ENCODE data around the gene ZNF331.

Gene ZNF331

GRCh38 chr19:53521373-53522202, 16.4 kb upstream of the ZNF331 start:
- DNase-seq: no peak

GRCh38 chr19:53525922-53526321, 12.0 kb upstream of the ZNF331 start:
- DNase-seq: no peak

GRCh38 chr19:53530622-53531021, 7.3 kb upstream of the ZNF331 start:
- no peak for DNase-seq

- no peak for DNase-seq
These were observed 6.5 kb upstream of the ZNF331 start for GRCh38 chr19:53531457-53531856.

- DNase-seq: no peak
These were observed 5.6 kb upstream of the ZNF331 start for GRCh38 chr19:53532362-53532761.

GRCh38 chr19:53536225-53536548, 1.8 kb upstream of the ZNF331 start:
- DNase-seq: no peak

- DNase-seq: no peak
These were observed 824 bp upstream of the ZNF331 start for GRCh38 chr19:53537121-53537520.

GRCh38 chr19:53538378-53539109, 599 bp downstream of the ZNF331 start:
- no peak for DNase-seq

- DNase-seq: no peak
These were observed 2.1 kb downstream of the ZNF331 start for GRCh38 chr19:53540091-53540490.

- DNase-seq: no peak
These were observed 4.0 kb downstream of the ZNF331 start for GRCh38 chr19:53541971-53542370.

GRCh38 chr19:53545271-53546065, 7.5 kb downstream of the ZNF331 start:
- DNase-seq: no peak

- DNase-seq: no peak
These were observed 9.0 kb downstream of the ZNF331 start for GRCh38 chr19:53546758-53547513.

- DNase-seq: no peak
These were observed 11.4 kb downstream of the ZNF331 start for GRCh38 chr19:53549340-53549739.

GRCh38 chr19:53552001-53552721, 14.2 kb downstream of the ZNF331 start:
- no peak for DNase-seq

- no peak for DNase-seq
These were observed 15.2 kb downstream of the ZNF331 start for GRCh38 chr19:53553156-53553555.

GRCh38 chr19:53553865-53554791, 16.2 kb downstream of the ZNF331 start:
- peak; percentile 71 for DNase-seq

GRCh38 chr19:53554804-53555203, 16.9 kb downstream of the ZNF331 start:
- DNase-seq: no peak

- no peak for DNase-seq
These were observed 17.4 kb downstream of the ZNF331 start for GRCh38 chr19:53555352-53555751.

GRCh38 chr19:53571339-53571738, 33.4 kb downstream of the ZNF331 start:
- DNase-seq: no peak

GRCh38 chr19:53576941-53577653, 39.2 kb downstream of the ZNF331 start:
- DNase-seq: no peak

All from COR-L47 (cell line).